Medulla oblongata (tissue), 1 donor: ENCODE measurements around the gene SETD9.

Source experiments
- DNase-seq: peaks from one replicate; pipeline ENCODE4 v3.0.0-alpha.2; 2015; ENCODE audit errors: extremely low spot score

SETD9 gene

DNA sequence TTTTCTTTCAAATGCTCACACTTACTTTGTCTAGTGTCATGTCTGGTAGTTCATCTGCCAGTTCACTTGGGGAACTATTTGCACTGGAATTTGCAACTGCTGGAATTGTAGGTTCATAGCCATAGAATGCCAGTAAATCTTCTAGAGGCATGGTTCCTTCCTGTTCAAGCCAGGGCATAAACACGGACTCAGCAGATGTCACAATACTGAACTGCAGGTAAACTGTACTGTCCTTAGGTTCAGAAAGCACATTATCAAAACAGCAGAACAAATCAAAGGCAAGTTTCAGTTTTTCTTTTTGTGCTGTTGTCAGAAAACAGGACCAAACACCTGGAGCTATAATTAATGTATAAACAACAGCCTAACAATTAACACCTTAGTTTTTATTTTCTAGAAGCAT lies 29.5 kb downstream of the SETD9 start:
- DNase-seq, result no peak

DNA sequence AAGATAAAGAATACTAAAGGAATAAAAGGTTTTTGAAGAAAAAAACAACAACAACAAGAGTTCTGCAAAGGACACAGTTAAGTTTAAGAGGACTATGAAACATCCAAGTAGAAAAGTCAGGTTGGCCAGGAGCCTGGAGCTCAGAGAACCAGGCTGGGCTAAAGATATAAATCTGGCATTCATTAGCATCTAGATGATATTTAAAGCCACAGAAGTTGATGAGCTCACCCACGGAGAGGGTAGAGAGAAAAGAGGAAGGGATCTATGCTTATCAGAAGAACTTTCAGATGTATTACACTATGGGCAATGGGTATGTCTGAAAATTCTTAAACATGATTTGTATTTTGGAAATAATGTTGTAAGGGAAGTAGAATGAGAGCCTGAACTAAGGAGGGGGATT lies 32.6 kb downstream of the SETD9 start:
- DNase-seq, result no peak

DNA sequence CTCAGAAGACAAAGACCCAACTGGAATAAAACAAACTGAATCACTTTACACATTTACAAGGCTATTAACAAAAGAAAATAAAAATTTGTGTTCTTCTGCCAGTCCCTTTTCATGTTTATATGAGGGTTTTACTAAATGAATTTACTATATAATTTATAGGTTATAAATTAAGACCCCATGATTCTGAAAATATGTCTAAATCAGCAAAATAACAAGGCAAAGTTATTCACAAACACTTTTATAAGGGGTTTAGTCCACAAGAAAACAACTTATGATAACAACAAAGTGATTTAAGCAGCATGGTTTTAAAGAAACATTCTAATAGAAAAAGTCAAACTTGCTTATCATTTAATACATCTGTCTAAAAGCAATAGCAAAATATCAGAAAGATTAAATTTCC lies 37.7 kb downstream of the SETD9 start:
- no peak for DNase-seq

DNA sequence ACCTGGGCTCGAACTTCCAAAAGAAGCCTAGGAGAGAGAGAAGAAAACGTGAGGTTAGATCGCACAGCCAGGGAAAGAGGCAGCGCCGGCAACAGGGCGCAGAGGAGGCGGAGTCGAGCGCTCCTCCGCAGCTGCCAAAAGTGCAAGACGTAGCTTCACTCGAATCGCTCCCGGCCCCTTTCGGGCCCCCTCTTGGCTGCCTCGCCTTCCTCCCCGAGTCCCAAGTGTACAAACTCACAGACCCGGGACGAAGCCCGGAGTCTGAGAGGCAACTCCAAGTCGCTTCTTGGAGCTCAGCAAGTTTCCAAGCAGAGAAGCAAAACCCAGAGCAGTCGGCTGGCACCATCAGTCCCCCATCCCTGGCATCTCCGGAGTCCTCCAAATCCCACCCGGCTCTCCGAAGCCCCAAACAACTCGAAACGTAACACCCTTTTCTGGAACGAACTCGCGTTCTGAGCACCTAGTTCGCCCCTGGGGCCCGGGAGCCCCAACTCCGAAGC lies 41.3 kb downstream of the SETD9 start:
- peak; percentile 66 for DNase-seq

DNA sequence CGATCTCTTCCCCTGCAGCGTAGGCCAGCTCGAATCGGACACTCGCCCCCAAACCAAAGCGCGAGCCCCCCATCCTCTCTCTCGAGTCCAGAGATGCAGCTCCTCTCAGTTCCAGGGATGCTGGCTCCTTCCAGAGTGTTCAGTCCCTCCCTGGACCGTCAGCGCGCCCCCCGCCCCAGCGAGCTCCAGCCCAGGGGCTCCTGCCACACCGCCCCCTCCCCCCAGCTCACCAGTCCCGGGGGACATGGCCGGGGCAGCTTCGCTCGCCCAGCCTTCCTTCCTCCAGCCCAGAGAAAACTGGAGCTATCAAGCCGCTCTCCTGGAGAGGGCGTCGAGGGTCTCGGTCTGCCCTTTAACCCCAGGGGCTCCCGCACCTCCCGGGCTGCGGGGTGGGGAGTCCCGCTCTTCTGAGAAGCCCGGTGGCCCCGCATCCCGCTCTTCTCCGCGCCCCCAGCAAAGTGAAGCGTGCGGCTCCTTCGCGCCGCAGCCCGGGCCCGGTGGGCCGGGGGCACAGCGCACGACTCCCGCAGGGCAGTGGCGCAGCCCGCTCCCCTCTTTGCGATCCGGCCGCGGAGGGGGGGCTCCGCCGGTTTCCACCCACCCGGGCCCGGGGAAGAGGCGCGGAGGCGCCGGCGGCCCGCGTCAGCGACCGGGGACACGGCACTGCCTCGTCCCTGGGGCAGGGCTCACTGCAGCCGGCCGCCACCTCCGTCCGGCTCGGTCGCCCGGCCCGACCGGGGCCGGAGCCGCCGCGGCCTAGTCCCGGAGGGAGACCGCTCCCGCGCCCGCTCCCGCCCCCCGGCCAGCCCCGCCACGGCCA lies 41.9 kb downstream of the SETD9 start:
- DNase-seq, result peak; percentile 24

GRCh38 chr5:56951946-56952691 lies 42.7 kb downstream of the SETD9 start, which contains the start of gene MIER3:
MIER3 (minus strand) TSS chr5:56952123; CDS start chr5:56952102, 21 bp downstream.
- DNase-seq, result peak; percentile 60

GRCh38 chr5:56954262-56954661 lies 44.9 kb downstream of the SETD9 start:
- no peak for DNase-seq

- DNase-seq, result no peak
Measured at GRCh38 chr5:56958595-56958994, 49.2 kb downstream of the SETD9 start.

GRCh38 chr5:56959326-56959725 lies 49.9 kb downstream of the SETD9 start:
- no peak for DNase-seq

GRCh38 chr5:56961746-56962145 lies 52.4 kb downstream of the SETD9 start:
- no peak for DNase-seq

- no peak for DNase-seq
Measured at GRCh38 chr5:56962286-56962685, 52.9 kb downstream of the SETD9 start.

- DNase-seq, result no peak
Measured at GRCh38 chr5:56963246-56963645, 53.9 kb downstream of the SETD9 start.

DNA sequence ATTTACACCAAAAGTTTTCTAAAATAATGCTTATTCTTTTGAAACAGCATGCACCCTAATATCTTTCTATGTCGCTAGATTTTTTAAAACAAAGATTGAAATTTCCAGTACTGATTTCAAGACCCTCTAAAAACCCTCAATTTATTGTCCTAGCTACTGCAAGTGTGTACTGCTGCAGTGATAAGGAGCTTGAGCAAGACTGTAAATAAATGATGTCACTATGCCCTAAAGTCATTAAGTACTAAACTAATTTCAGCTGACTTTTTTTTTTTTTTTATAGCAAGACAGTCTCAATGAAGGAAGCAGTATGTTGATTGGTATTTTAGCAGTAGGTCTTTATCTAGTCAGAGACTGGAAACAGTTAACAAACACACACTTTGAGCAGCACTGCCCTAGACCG lies 54.8 kb downstream of the SETD9 start:
- DNase-seq, result no peak
